MCF 10A (cell line): ENCODE data around the gene COPG2. TPM values are rescaled to one million over a fixed set of nuclear protein-coding genes. Genes with fewer than 3 reads are reported as not detected.

Experiments used
- BruUV-seq: library from RNA; stranded (reverse); fragments of 400-500 nt; replicated peaks from 2 replicates; lab custom pipeline; 2021; lab: Mats Ljungman, UMichigan
- CTCF ChIA-PET: fragments of 300-600 bp; sonication (Branson Sonifier 250); formaldehyde crosslinking; extraction: SDS; loops from one replicate; lab custom pipeline; 2021; ENCODE audit warnings: antibody characterized with exemption, inconsistent platforms; lab: Yijun Ruan, JAX
- POLR2A ChIA-PET: fragments of 300-600, 350-650 bp; sonication (Branson Sonifier 250); formaldehyde crosslinking; extraction: SDS; loops from one replicate; lab custom pipeline; 2020; ENCODE audit warnings: antibody characterized with exemption, inconsistent platforms; lab: Yijun Ruan, JAX
- DNase-seq: peaks from one replicate; pipeline ENCODE4 v3.0.0-alpha.2; 2018; ENCODE audit not compliant: unreplicated experiment
- H3K27ac Mint-ChIP-seq: one replicate; pipeline ENCODE4 v1.8.0; 2022; ENCODE audit warnings: mild to moderate bottlenecking, low read depth, mixed read lengths; ENCODE audit not compliant: unreplicated experiment
- H3K27me3 Mint-ChIP-seq: one replicate; pipeline ENCODE4 v1.8.0; 2022; ENCODE audit warnings: mixed read lengths; ENCODE audit not compliant: insufficient read depth, unreplicated experiment
- H3K36me3 Mint-ChIP-seq: one replicate; pipeline ENCODE4 v1.8.0; 2022; ENCODE audit warnings: mild to moderate bottlenecking, moderate library complexity, mixed read lengths; ENCODE audit not compliant: insufficient read depth, unreplicated experiment
- H3K4me1 Mint-ChIP-seq: one replicate; pipeline ENCODE4 v1.8.0; 2022; ENCODE audit warnings: mixed read lengths; ENCODE audit not compliant: insufficient read depth, unreplicated experiment
- H3K4me3 Mint-ChIP-seq: one replicate; pipeline ENCODE4 v1.8.0; 2022; ENCODE audit warnings: mild to moderate bottlenecking, moderate library complexity, mixed read lengths; ENCODE audit not compliant: unreplicated experiment
- H3K9me3 Mint-ChIP-seq: one replicate; pipeline ENCODE4 v1.8.0; 2022; ENCODE audit warnings: mixed read lengths; ENCODE audit not compliant: unreplicated experiment
- intact Hi-C: fragments of 100-400 bp; cut with micrococcal nuclease; formaldehyde crosslinking; loops from 2 replicates; pipeline ENCODE4 v1.14.1; 2022
- total RNA-seq: library from RNA; stranded (reverse); gene quantifications from 2 replicates; pipeline ENCODE4 v1.2.3, GENCODE V29; 2022
- TF ChIP-seq, protein P1 (sequence below): fragments of 200-600 bp; IDR thresholded peaks from one replicate; pipeline ENCODE4 v1.8.0; 2022; ENCODE audit warnings: antibody characterized with exemption, mild to moderate bottlenecking; ENCODE audit not compliant: unreplicated experiment

Gene COPG2
- total RNA-seq, 1 experiment from 2014 or later = 24.7 TPM

DNA sequence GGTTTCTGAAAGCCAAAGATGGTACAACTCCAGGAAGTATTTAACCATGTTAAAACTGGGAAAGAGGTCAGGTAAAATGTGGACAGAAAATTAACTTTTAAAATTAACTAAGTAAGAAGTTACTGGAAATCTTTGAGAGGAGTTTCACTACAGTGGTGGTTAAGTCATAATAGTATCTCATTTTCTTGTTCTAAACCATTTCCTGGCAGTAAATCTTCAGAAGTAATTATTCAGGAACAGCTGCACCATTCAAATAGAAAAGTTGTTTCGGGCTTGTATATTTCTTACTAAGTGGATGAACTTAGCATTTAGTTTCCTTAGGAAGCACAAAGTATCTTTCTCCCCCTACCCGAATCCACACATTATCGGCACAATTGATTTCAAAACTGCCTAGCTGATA is 27.1 kb downstream of the COPG2 start:
- Mint-ChIP-seq H3K27ac (no peak overlapping the region), H3K27me3 (no peaks in the 10 kb centered on the region), H3K4me3 (no peak overlapping the region), H3K4me1 (no peaks in the 10 kb centered on the region), H3K36me3 (peaks cover 15% of the 10 kb centered on the region), H3K9me3 (peaks cover 8% of the 10 kb centered on the region)
- CTCF ChIA-PET = no interaction called here
- TF ChIP-seq, protein P1, sequence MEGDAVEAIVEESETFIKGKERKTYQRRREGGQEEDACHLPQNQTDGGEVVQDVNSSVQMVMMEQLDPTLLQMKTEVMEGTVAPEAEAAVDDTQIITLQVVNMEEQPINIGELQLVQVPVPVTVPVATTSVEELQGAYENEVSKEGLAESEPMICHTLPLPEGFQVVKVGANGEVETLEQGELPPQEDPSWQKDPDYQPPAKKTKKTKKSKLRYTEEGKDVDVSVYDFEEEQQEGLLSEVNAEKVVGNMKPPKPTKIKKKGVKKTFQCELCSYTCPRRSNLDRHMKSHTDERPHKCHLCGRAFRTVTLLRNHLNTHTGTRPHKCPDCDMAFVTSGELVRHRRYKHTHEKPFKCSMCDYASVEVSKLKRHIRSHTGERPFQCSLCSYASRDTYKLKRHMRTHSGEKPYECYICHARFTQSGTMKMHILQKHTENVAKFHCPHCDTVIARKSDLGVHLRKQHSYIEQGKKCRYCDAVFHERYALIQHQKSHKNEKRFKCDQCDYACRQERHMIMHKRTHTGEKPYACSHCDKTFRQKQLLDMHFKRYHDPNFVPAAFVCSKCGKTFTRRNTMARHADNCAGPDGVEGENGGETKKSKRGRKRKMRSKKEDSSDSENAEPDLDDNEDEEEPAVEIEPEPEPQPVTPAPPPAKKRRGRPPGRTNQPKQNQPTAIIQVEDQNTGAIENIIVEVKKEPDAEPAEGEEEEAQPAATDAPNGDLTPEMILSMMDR = no peak
- intact Hi-C loops = no loop called here
- BruUV-seq = no TSS peak
- POLR2A ChIA-PET = no interaction called here
- DNase-seq = no peak

DNA sequence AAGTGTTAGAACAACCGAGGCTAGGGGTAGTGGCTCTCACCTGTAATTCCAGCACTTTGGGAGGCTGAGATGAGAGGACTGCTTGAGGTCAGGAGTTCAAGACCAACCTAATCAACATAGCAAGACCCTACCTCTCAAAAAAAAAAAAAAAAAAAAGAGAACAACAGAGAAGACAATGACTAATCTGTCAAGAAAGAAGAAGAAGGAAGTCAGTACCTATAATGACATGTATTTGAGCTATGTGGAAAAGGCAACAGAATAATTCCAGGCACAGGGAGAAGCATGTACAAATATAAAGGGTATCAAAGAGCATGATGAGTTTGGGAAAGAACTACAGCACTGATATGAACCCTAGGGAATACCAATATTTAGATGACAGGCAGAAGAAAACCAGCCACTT is 27.5 kb downstream of the COPG2 start:
- no peaks in the 10 kb centered on the region for H3K27me3 Mint-ChIP-seq
- TF ChIP-seq, protein P1 = no peak
- peaks cover 15% of the 10 kb centered on the region for H3K36me3 Mint-ChIP-seq
- intact Hi-C loops = no loop called here
- H3K9me3 Mint-ChIP-seq = peaks cover 8% of the 10 kb centered on the region
- BruUV-seq = no TSS peak
- ChIA-PET CTCF (no interaction called here), POLR2A (no interaction called here)
- no peak overlapping the region for H3K27ac Mint-ChIP-seq
- no peak for DNase-seq
- no peak overlapping the region for H3K4me3 Mint-ChIP-seq
- H3K4me1 Mint-ChIP-seq = no peaks in the 10 kb centered on the region

DNA sequence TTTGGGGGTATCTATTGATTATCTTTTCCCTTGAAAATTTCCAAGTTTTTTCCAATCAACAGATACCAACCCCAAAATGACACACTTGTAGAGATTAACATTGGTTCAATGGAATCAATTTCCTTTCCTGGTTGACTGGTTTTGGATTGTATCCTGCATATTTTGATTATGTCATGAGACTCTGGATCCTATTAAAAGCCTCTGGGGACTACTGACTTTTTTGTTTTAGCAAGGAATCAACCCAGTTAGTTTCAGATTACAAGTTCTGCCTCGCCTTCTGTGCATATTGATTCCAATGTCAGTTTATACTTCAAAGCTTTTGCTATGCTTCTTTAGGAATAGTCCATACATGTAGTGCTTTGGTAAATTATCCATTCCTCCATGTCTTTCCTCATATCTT is 29.2 kb downstream of the COPG2 start:
- H3K4me3 Mint-ChIP-seq = no peak overlapping the region
- no TSS peak for BruUV-seq
- DNase-seq = no peak
- H3K4me1 Mint-ChIP-seq = no peaks in the 10 kb centered on the region
- POLR2A ChIA-PET = interaction anchor here (1.2 kb wide), 1 partner anchor 30 kb away, joined by 3 read pairs; the partner anchor contains the start of gene COPG2
- CTCF ChIA-PET = interaction anchor here (0.6 kb wide), 1 partner anchor 16 kb away, joined by 3 read pairs; no protein-coding TSS in a partner anchor
- peaks cover 16% of the 10 kb centered on the region for H3K9me3 Mint-ChIP-seq
- no peaks in the 10 kb centered on the region for H3K27me3 Mint-ChIP-seq
- TF ChIP-seq, protein P1 = no peak
- H3K36me3 Mint-ChIP-seq = peaks cover 7% of the 10 kb centered on the region
- intact Hi-C loops = no loop called here
- no peak overlapping the region for H3K27ac Mint-ChIP-seq

DNA sequence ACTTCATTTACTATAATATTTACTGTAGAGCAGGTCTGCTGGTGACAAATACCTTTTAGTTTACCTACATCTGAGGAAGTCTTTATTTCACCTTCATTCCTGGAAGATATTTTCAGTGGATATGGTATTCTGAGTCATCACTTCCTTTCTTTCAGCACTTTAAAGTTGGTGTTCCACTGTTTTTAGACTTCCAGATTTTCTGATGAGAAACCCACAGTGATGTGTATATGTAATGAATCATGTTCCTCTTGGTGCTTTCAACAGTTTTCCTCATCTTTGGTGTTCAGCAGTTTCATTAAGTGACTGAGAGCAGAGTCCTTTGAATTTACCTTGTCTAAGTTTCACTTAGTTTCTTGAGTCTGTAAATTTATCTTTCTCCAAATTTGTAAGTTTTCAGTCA is 36.4 kb downstream of the COPG2 start:
- Mint-ChIP-seq H3K27ac (peak overlapping the region; percentile 17), H3K36me3 (no peaks in the 10 kb centered on the region), H3K27me3 (no peaks in the 10 kb centered on the region), H3K9me3 (peaks cover 10% of the 10 kb centered on the region), H3K4me3 (no peak overlapping the region), H3K4me1 (peaks cover 14% of the 10 kb centered on the region)
- peak; percentile 37 for DNase-seq
- intact Hi-C loops = no loop called here
- BruUV-seq = no TSS peak
- POLR2A ChIA-PET = no interaction called here
- CTCF ChIA-PET = no interaction called here
- TF ChIP-seq, protein P1 = no peak
